ENCODE measurements around the gene PXDC1.

DNA sequence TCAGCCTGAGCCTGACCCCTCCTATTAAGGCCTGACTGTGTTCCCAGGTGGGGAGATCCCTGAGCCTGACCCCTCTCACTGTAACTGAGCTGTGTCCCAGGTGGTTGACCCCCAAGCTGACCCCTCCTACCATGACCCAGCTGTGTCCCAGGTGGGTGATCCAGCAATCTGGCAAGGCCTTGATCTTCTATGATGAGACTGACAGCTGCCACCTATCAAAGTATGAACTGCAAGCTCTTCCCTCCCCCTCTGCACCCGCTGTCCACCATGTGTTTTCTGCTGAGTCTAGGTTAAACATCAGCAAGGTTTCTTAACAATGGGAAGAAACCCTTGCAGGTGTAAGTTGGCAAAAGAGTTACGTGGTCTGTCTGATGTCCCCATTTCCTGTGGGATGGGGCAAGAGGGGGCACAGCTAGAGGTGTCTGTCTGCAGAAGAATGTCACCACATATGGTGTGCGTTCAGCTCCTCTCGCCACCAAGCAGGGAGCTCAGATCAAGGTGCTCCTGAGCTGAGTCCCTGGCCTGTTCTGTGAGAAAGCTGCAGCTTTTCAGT is 5.9 kb downstream of the PXDC1 start:
- TF ChIP-seq, protein P1, sequence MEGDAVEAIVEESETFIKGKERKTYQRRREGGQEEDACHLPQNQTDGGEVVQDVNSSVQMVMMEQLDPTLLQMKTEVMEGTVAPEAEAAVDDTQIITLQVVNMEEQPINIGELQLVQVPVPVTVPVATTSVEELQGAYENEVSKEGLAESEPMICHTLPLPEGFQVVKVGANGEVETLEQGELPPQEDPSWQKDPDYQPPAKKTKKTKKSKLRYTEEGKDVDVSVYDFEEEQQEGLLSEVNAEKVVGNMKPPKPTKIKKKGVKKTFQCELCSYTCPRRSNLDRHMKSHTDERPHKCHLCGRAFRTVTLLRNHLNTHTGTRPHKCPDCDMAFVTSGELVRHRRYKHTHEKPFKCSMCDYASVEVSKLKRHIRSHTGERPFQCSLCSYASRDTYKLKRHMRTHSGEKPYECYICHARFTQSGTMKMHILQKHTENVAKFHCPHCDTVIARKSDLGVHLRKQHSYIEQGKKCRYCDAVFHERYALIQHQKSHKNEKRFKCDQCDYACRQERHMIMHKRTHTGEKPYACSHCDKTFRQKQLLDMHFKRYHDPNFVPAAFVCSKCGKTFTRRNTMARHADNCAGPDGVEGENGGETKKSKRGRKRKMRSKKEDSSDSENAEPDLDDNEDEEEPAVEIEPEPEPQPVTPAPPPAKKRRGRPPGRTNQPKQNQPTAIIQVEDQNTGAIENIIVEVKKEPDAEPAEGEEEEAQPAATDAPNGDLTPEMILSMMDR (IDR thresholded peaks at IDR 0.05): no peak
- TF ChIP-seq POLR2A (IDR thresholded peaks at IDR 0.05): no peak

Measured in adrenal gland (tissue), 5 donors.